Measurements from ENCODE around the gene STXBP1.

The STXBP1 gene

DNA sequence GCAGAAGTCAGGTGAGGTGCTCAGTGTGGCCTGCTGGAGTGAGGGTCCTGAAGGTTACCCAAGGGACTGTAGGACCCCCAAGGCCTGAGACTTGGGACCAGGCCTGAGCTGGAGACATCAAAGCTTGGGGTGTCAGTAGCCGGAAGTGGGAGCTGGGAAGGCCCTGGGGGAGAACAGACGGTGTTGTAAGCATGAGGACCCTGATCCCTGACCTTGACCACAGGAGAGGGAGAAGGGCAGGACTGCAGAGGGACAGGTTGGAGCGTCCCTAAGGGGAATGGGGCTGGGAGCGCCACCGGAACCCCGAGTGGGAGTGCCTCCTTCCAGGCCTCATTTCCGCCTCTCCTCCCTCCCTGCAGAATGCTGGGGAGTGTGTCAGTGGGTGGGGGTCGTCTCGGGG, 104.3 kb downstream of the STXBP1 start:
- DNase-seq = no peak

DNA sequence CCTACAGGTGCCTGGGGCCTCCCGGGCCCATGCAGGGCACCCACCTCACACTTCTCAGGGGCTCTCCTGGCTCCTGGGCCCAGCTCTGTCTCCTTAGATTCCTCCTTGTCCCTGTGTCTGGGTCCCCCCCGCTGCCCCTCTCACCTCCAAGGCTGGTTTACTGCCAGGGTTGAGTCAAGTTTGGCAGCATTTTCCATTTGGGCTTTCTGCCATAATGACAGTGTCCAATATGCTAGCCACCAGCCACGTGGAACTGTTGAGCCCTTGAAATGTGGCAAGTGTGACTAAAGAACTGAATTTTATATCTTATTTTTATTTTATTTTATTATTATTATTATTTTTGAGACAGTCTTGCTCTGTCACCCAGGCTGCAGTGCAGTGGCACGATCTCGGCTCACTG, 105.7 kb downstream of the STXBP1 start:
- DNase-seq = no peak

DNA sequence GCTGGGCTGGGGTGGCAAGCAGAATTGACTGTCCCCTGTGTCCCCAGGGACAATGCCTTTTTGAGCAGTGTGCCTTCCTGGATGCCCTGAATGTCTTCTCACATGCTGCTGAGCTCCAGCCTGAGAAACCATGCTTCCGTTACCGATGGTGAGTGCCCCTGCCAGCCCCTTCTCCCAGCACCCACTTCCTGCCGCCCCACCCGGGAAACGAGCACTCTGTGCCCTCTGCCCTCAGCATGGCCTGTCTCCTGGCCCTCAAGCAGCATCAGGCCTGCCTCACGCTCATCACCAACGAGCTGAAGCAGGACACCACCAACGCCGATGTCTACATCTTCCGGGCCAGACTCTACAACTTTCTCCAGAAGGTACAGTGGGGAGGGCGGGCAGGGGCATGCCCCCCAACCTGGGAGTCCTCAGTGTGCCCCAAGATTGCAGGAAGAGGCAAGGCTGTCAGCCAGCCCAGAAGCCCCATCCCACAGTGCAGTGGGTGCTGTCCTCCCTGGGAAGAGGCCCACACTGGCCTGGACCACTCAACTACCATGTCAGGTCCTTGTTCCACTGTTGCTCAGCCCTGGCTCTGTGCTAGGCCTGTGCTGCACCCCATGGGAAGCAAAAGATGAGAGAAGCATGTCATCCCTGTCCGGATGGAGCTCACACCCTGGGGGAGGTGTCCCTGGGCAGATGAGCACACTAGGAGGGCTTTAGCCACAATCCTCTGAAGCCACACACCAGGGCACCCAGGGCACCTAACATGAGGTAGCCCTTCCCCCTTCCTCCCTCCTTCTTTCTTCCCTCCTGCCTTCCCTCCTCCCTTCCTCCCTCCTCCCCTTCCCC, 108.2 kb downstream of the STXBP1 start:
- no peak for DNase-seq

DNA sequence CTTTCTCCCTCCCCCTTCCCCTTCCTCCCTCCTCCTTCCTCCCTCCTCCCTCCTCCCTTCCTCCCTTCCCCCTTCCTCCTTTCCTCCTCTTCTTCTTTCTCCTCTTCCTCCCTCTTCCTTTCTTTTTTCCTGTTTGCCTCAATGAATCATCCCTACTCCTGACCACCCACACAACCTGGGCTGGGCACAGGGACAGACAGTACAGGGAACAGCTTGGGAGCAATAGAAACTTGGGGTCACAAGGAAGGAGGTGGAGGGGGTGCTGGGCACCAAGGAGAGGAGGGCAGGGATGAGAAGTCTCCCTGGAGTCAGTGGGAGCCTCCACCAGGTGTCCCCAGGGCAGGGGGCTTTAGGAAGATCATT, 108.8 kb downstream of the STXBP1 start:
- no peak for DNase-seq

DNA sequence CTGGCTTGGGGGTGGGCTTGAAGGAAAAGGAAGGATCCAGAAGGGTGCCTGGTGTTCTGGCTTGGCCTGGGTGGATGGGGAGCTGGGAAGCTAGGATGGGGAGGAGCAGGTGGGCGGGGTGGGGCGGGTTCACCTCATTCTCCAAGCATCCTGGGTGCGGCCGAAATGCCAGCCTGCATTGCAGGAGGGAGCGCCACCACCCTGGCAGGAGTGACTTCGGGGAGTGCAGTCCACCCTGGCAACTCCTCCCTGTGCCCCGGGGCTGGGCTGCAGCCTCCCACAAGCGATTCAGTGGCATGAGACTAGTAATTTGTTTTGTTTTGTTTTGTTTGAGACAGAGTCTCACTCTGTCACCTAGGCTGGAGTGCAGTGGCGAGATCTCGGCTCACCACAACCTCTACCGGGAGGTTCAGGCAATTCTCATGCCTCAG, 109.3 kb downstream of the STXBP1 start:
- no peak for DNase-seq

DNA sequence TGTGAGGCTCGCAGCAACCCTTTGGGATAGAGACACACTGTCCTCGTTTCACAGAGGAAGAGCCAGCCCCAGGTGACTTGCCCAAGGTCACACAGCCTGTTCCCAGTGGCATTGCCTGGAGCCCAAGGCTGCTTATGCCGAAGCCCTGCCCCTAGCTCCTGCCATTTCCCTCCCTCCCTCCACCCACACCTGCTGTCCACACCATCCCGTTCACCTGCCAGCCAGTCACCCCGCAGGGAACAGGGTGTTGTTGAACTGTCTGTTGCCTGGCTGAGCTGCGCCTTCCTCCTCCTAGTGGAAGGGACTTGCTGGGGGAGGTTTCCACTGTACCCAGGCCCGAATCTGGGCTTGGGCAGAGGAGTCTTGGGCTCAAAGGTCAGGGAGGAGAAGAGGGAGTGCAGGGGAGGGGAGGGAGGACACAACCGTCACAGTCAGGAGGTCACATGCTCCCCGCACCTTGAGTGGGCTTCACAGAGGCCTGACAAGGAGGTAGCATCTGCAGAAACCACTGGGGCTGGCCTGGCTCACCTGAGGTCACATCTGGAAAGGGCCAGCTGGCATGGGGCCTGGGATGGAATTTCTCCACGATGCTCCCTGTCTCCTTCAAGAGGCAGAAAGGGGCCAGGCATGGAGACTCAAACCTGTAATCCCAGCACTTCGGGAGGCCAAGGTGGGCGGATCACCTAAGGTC, 110.1 kb downstream of the STXBP1 start:
- DNase-seq = no peak

DNA sequence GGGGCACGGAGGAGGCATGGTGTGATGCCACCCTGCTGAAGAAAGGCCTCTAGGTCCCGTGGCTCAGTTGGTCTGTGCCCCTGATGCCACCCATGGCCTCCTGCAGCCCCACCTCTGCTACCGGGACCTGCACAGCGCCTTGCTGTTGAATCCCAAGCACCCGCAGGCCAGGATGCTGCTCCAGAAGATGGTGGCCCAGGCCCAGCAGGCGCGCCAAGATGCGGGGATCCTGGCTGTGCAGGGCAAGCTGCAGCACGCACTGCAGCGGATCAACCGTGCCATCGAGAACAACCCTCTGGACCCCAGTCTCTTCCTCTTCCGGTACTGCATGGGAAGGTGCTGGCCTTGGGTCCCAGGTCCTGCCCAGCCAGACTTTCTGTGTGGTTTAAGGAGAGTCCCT, 110.9 kb downstream of the STXBP1 start:
- DNase-seq = no peak

DNA sequence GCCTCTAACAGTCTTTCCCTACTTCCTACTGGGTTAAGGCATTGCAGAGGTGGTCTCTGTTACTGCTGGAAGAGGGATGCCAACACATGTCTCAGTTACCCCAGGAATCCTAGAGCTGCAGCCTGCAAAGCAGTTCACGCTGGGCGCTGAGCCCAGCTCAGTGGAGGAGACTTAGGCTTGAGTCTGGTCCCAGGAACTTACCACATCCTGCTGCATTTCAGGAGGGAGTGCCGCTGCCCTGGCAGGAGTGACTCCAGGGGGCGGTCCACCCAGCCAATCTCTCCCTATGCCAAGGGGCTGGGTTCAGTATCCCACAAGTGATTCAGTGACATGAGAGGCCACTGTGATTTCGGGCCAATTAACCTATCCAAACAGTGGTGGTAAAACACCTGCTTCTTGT, 111.4 kb downstream of the STXBP1 start:
- no peak for DNase-seq

DNA sequence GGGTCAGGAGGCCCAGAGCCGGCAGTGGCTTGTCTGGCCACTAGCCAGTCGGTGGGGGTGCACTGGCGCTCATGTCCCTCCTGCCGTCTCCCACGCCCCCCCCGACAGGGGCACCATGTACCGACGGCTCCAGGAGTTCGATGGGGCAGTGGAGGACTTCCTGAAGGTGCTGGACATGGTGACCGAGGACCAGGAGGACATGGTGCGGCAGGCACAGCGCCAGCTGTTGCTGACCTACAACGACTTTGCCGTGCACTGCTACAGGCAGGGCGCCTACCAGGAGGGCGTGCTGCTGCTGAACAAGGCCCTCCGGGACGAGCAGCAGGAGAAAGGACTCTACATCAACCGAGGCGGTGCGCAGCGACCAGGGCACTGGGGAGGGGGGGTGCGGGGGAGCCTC, 111.9 kb downstream of the STXBP1 start:
- DNase-seq = no peak

DNA sequence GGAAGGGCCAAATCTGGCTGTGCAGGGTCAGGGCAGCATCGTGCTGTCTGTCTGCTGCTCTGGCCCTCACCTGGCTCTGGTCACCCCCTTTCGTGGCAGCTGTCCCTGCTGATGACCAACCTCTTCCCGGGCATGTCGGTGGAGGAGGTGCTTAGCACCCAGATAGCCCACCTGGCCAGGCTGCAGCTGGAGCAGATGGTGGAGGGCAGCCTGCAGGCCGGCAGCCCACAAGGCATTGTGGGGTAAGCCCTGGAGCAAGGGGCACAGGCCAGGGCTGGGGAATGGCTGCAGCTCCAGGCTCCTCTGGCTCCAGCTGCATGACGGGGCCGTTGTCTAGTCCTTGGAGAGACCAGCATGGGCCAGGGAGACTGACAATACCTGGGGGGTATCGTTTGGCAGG, 114.8 kb downstream of the STXBP1 start:
- no peak for DNase-seq

DNA sequence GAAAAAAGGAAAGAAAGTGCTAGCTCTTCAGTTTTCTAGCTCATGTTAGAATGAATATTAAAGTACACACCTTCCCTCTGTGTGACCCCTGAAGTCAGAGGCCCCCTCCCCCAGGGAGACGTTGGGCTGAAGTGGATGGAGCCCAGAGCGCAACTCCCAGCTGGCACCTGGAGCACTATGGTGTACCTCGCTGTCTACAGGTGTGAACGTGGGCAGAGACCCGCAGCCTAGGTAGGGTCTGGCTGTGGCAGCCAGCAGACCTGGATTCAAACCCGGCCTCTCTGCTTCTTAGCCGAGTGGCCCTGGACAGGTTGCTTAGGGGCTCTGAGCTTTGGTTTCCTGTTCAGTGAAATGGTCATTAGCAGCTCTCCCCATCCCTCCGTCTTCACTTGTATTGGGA, 116.7 kb downstream of the STXBP1 start:
- no peak for DNase-seq

DNA sequence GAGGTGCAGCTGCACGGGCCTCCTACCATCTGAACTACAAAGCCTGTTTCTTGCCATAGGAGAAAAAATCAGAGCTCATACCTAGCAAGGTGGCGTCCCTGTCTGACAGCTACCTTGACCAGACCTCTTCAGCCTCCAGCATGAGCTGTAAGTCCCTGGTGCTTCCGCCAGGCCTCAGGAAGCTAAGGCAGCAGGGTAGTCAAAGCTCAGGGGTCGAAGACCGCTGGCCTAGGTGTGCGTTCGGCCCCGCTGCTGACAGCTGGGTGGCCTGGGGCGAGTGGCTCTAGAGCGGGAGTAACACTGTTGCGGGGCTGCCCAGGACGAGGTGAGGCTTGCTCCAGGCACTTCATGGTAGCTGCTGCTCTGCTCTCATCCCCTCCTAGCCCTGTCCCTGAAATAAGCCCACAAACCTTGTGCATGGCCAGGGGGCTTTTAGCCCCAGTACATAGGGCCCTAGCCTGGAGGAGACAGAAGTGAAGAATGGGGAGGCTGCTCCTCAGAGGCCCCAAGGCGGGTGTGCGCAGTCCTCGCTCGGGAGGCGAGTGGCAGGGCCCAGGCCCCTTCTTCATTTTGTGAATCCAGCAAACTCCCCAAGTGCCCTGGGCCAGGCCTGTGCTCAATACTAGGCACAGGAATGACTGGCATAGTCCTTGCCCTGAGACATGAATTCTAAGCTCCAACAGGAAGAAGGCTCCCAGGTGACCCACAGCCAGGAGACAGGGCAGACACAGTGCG, 117.6 kb downstream of the STXBP1 start:
- DNase-seq = no peak

DNA sequence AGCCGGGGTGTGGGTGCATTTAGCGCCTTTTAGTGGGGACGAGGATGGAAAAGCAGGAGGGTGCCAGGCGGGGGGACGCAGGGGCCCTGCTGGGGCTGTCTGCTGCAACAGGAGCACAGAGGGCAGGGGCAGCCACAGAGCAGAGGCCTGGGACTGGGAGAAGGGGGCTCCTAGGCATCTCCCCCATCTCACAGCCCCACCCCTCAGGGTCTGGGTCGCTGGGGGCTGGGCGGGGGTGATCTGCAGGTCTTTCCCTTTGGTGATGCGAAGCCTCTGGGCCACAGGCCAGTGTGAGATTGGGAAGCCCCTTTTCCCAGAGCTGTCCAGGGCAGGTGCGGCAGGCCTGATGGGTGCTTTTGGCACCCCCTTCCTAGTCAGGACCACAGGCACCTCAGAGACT, 118.2 kb downstream of the STXBP1 start:
- DNase-seq = no peak

DNA sequence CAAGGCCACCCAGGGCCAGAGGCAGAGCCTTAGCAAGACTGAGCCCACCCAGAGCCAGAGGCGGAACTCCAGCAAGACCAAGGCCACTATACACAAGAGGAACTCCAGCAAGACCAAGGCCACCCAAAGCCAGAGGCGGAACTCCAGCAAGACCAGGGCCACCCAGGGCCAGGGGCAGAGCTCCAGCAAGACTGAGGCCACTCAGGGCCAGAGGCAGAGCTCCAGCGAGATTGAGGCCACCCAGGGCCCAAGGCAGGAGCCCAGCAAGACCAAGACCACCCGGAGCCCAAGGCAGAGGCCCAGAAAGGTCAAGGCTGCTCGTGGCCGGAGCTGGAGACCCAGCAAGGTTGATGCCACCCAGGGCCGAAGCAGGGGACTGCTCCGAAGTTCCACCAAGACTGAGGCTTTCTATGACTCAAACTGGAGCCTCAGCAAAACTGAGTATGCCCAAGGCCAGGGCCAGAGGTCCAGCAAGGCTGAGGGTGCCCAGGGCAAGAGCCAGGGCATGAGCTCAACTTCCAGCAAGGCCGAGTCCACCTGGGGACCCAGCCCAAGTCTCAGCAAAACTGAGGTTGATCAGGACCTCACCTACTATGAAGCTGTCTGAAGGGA, 118.8 kb downstream of the STXBP1 start:
- DNase-seq = no peak

DNA sequence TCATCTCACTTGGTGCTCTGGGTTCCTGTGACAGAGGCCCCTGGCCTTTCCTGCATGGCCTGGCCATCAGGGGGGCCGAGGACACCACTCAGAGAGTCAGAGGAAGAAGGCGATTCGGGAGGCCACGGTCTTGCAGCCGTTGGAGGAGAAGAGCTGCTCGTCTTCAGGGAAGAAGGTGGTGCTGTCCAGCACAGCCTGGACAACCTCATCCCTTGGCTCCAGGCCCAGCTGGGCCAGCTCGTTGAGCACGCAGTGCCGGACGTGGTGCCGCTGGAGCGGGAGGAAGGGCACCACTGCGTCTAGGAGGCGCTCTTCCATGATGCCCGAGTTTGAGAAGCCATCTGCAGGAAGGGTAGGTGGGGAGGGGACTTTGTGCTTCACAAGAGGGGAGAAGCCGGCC, 119.9 kb downstream of the STXBP1 start:
- no peak for DNase-seq

DNA sequence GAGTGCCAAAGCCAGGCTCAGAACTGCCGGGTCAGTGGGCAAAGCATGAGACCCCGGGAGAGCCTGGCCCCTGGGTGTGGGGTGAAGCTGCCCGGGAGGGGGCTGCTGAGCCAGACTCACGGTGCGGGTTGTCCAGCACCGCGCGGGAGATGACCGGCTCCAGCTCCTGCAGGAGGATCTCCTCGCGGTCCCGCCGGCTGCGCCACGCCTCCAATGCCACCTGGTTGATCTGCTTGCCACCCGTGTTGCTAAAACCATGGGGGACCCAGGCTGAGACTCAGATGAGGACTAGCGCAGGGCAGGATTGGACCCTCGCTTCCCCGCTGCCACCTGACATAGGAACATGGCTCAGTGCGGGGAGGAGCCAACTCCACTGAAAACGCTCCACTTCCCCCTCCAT, 120.4 kb downstream of the STXBP1 start:
- DNase-seq = no peak

DNA sequence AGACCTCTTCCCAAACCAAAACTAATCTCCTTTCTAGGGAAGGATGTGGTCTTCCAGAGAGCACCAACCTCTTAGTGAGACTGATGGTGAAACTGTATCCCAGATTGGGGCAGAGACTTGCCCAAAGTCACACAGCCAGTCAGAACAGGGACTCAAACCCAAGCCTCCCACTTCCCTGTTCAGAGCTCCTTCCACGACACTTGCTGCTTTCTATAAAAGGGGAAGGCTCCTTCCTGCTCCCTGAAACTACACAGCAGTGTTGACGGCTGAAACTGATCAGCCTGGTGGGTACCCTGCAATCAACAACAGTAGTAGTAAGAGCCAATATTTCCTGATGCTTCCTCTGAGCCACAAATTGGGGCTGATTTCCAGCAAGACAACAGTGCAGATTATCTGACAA, 121.5 kb downstream of the STXBP1 start:
- no peak for DNase-seq

DNA sequence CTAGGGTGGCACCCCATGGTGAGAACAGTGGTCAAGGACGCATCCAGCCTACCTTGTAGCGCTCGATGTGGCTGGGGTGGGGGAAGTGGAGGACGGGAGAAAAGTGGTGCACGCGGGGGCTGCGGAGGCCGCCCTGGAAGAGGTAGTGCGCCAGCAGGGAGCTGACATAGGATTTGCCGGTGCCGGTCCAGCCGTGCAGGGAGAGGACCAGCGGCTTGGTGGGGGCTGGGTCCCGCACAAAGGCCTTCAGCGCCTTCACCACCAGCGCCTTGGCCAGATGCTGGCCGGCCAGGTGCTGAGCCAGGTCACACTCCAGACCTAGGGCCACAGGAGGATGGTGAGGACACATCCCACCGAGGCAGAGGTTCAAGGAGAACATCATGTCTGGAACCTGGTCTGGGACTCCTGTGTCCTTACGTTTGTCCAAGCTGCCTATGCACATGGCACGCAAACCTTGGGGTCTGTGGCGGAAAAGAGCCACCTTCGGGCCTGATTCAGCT, 122.2 kb downstream of the STXBP1 start:
- DNase-seq = no peak

DNA sequence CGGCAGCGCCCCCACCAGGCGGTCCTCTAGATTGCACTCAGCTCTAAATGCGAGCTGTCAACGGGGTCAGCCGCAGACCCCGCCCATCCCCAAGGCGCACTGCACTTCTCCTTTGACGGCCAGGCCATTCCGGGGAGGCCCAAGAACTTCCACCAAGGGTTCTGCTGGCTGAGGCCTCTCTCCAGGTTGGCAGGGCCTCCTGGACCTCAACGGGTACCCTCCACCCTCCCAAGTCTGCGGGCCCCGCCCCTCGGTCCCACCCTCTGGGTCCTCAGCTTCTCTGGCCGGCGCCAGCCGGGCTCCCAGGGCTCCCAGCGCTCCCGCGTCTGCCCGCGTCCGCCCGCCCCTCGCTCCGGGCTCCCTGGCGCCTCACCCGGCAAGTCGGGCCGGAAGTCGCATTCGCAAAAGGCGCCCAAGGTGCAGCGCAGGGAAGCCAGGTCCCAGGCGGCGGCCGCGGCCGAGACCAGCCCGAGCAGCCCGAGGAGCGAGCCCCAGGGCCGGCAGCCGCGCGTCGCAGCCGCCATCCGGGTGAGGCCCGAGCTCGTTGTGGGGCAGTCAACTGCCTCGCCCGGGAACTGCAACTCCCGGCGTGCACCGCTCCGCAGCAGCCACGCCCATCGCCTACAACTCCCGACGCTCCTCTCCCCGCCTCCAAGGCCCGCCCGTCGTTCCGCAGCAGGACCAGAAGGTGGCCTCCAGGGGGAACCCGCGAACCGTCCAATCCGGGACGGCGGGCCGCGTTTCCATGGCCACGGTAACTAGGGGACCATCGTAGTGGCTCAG, 122.9 kb downstream of the STXBP1 start, which contains the start of gene TOR2A:
Gene TOR2A, minus strand, starts transcription at position 548 of the 783 bp plus-strand sequence. Its CDS starts 24 bp downstream, at position 524.
- DNase-seq = peak; percentile 98

DNA sequence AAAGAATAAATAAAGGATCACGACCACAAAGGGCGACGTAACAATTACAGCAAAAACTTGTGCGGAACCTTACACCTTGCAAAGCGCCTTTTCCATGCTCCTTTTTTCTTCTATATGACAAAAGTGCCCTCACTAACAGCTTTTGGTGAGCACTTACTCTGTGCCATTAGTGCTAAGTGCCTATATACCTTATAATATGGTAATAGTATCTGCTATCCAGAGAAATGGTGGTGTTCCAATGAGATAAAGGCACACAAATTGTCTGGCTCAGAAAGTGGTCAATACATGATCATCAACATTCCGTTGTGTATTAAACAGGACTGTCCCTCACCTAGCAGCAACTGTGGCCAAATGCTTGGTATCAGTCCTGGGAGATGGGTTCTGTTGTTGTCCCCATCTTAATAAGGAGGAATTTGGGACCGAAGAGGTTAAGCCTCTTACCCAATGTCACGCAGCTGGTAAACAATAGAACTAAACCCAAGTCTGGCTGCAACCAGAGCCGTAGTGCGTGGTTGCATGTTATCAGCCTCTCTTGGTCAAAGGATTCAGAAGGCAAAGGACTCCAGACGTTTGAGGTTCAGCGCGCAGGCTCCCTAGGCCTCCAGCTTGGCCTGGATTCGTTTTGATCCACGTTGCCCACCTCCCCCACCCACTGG, 123.6 kb downstream of the STXBP1 start:
- no peak for DNase-seq

DNA sequence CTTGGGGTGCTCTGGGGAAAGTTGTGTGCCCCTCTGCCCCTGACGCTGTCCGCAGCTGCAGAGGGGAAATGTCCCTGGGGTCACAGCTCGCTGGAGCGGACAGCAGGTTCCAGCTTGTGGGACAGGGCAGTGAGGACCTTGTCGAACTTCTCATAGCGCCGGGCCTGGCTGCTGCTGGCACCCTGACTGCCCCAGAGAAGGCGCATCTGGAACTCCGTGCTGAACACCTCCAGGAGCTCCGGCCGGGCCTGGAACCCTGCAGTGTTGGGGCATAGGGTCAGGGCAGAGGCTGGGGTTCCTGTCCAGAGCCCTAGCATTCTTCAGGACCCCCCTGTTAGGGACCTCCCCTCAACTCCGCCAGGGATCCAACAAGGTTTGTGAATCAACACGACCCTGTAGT, 126.6 kb downstream of the STXBP1 start:
- no peak for DNase-seq
